GM19099 (cell line): ENCODE results near the gene CDO1.

Source experiments
- POLR2A ChIP-seq: IDR thresholded peaks from 3 replicates; pipeline ENCODE4 v1.6.1; 2011; ENCODE audit warnings: low read depth; ENCODE audit not compliant: insufficient read length; ENCODE audit errors: extremely low read depth

The CDO1 gene

GRCh38 chr5:115775999-115776398 is 40.5 kb downstream of the CDO1 start:
- no peak for TF ChIP-seq POLR2A

- no peak for TF ChIP-seq POLR2A
These were observed 41.8 kb downstream of the CDO1 start for GRCh38 chr5:115774684-115775083.

DNA sequence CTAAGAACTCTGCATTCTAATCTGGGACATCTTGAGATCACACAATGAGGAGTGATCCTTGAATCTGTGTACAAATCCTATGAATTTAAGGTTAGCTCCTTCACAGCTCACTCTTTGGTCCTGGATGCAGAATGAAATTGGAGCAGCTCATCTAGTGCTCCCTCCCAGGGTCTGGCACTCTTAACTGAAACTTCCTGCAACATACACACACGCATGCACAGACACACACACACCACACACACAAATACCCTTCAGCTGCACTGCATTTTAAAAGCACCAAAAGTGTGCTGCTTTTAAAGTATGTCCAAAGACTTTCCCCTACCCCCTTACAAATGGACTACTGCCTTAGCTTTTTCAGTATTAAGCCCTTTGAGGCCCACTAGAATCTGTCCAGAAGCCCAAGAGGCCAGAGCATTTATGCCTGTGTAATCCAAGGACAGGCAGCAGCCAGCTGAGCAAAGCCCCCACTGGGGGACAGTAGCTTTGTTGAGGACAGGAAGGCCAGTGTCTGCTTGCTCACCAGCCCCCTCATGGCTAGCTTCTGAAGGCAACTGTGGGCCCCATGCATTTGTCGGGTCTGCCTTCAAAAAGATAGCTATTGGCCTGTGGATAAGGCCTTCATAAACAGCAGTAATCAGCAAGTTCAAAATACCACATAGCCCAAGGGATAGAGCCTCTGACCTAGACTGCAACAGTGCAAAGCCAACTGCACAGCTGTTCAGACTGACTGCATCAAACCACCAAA is 43.6 kb downstream of the CDO1 start:
- TF ChIP-seq POLR2A = no peak

DNA sequence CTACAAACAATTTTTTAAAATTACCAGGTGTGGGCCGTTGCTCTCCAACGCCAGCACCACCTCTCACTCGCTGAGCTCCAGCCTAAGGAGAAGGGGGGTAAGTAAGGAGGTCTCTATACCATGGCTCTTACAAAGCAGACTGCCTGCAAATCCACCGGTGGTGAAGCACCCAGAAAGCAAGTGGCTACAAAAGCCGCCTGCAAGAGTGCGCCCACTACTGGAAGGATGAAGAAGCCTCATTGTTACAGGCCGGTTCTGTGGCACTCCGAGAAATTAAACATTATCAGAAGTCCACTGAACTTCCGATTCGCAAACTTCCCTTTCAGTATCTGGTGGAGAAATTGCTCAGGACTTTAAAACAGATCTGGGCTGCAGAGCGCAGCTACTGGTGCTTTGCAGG is 46.0 kb downstream of the CDO1 start:
- TF ChIP-seq POLR2A = no peak

- TF ChIP-seq POLR2A = no peak
These were observed 49.0 kb downstream of the CDO1 start for GRCh38 chr5:115767424-115767823.

DNA sequence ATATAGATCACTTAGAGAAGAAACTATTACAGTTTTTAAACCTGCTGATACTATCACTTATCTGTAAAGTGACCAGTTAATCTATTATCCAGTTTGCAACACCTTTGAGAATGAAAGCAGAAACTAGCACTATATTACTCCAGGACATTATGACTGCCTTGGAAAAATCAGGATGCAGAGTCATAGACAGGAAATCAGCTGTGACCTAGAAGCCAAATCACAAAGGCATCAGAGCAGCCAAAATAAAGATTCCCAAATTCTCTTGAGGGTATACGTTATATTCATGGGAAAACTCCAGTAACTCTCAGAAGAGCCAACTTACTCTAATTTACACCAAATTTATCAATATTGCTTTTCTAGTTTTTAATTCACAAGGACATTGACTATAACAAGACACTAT is 49.9 kb downstream of the CDO1 start:
- TF ChIP-seq POLR2A = no peak

DNA sequence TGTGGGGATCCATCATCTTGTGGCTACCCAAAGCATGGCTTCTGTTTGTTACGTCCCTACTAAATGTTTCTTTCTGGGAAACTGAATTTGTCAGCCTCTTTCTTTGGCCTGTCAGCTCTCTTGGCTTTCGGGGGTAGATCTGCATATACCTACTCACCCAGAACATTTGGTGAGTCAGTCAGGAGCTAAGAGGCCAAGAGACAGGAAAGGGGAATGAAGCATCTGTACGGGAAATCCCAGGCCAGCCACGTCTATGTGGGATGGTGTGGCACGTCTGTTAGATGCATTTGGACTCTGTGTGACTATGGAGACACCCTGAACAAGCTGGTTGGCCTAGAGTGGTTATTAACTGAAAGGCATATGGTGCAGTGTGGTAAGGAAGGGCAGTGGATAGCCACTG is 58.1 kb downstream of the CDO1 start:
- no peak for TF ChIP-seq POLR2A

- TF ChIP-seq POLR2A = no peak
These were observed 60.8 kb downstream of the CDO1 start for GRCh38 chr5:115755675-115756074.
